SK-N-SH (cell line): ENCODE data around the gene SLC5A9. TPM values are rescaled to one million over a fixed set of nuclear protein-coding genes. Genes with fewer than 3 reads are reported as not detected.

Experiments
- CTCF ChIA-PET: fragments of 300-600, 350-600 bp; formaldehyde crosslinking; extraction: SDS; loops from one replicate; lab custom pipeline; 2021; lab: Yijun Ruan, JAX
- POLR2A ChIA-PET: fragments of 350-600 bp; sonication (Branson Sonifier 250); formaldehyde crosslinking; extraction: SDS; loops from one replicate; lab custom pipeline; 2020; ENCODE audit warnings: antibody characterized with exemption, inconsistent platforms; lab: Yijun Ruan, JAX
- DNase-seq: peaks from one replicate; pipeline ENCODE4 v3.0.0; 2012
- H2AFZ ChIP-seq: fragments of 200-600 bp; sonication (generic); 2 replicates; pipeline ENCODE4 v1.8.1; 2016; ENCODE audit warnings: antibody characterized with exemption, mild to moderate bottlenecking, low read depth
- H3F3A ChIP-seq: fragments of 200-600 bp; sonication (generic); replicated peaks from 2 replicates; pipeline ENCODE3; 2016; ENCODE audit warnings: antibody characterized with exemption, mild to moderate bottlenecking; ENCODE audit not compliant: insufficient read depth
- H3K27ac ChIP-seq, 2 experiments: fragments of 200-500 bp in 1 of 2; fragments of 200-600 bp in 1 of 2; sonication (Bioruptor generic) in 1 of 2; sonication (generic), shearing (Covaris generic) in 1 of 2; 2 replicates each; pipeline versions ENCODE4 v1.5.1 to v1.6.1; 2014 to 2016; ENCODE audit warnings: low read depth in 2 of 2, inconsistent platforms in 1 of 2, low read length in 1 of 2, mild to moderate bottlenecking in 1 of 2, mixed read lengths in 1 of 2
- H3K27me3 ChIP-seq: fragments of 200-600 bp; sonication (generic), shearing (Covaris generic); 2 replicates; pipeline ENCODE4 v1.6.1; 2016; ENCODE audit warnings: mixed run types; ENCODE audit not compliant: insufficient read depth
- H3K36me3 ChIP-seq, 2 experiments: fragments of 200-500 bp in 1 of 2; fragments of 200-600 bp in 1 of 2; sonication (Bioruptor generic) in 1 of 2; sonication (generic) in 1 of 2; replicated peaks in 1 of 2; 2 replicates each; pipeline versions ENCODE3 to v1.5.1; 2014 to 2016; ENCODE audit warnings: low read length in 1 of 2, mild to moderate bottlenecking in 1 of 2; ENCODE audit not compliant: insufficient read depth in 2 of 2, control insufficient read depth in 1 of 2
- H3K4me1 ChIP-seq, 2 experiments: fragments of 200-500 bp in 1 of 2; fragments of 200-600 bp in 1 of 2; sonication (Bioruptor generic) in 1 of 2; sonication (generic), shearing (Covaris generic) in 1 of 2; 2 replicates each; pipeline versions ENCODE4 v1.5.1 to v1.6.1; 2014 to 2016; ENCODE audit warnings: low read depth in 1 of 2, low read length in 1 of 2, mixed run types in 1 of 2; ENCODE audit not compliant: insufficient read depth in 2 of 2, control insufficient read depth in 1 of 2
- H3K4me2 ChIP-seq: fragments of 200-600 bp; sonication (generic), shearing (Covaris generic); 2 replicates; pipeline ENCODE4 v1.6.1; 2017; ENCODE audit warnings: mixed run types
- H3K4me3 ChIP-seq, 2 experiments: fragments of 200-500 bp in 1 of 2; fragments of 200-600 bp in 1 of 2; sonication (Bioruptor generic) in 1 of 2; sonication (generic), shearing (Covaris generic) in 1 of 2; 2 replicates each; pipeline versions ENCODE4 v1.5.1 to v1.8.1; 2014 to 2016; ENCODE audit warnings: low read depth in 2 of 2, inconsistent platforms in 1 of 2, low read length in 1 of 2, mild to moderate bottlenecking in 1 of 2, mixed read lengths in 1 of 2, moderate library complexity in 1 of 2
- H3K79me2 ChIP-seq: fragments of 200-600 bp; sonication (generic); 2 replicates; pipeline ENCODE4 v1.8.1; 2017; ENCODE audit warnings: mild to moderate bottlenecking; ENCODE audit not compliant: insufficient read depth
- H3K9ac ChIP-seq: fragments of 200-600 bp; sonication (generic); 2 replicates; pipeline ENCODE4 v1.6.1; 2017; ENCODE audit warnings: mixed run types
- H3K9me2 ChIP-seq: fragments of 200-600 bp; sonication (generic); 2 replicates; pipeline ENCODE4 v1.6.1; 2017; ENCODE audit warnings: mixed run types
- H3K9me3 ChIP-seq: fragments of 200-600 bp; sonication (generic); 2 replicates; pipeline ENCODE4 v1.6.1; 2017; ENCODE audit warnings: mixed run types, mild to moderate bottlenecking, moderate library complexity
- H4K20me1 ChIP-seq: fragments of 200-600 bp; sonication (generic); 2 replicates; pipeline ENCODE4 v1.6.1; 2017; ENCODE audit warnings: mild to moderate bottlenecking, mixed run types; ENCODE audit not compliant: insufficient read depth
- FOSL2 ChIP-seq: IDR thresholded peaks from 2 replicates; pipeline ENCODE4 v1.4.0; 2012; ENCODE audit warnings: low read depth, mild to moderate bottlenecking, moderate library complexity, borderline replicate concordance
- GABPA ChIP-seq: IDR thresholded peaks from 2 replicates; pipeline ENCODE4 v1.4.0; 2012; ENCODE audit warnings: low read depth, mild to moderate bottlenecking
- RCOR1 ChIP-seq: fragments of 150-350 bp; IDR thresholded peaks from 2 replicates; pipeline ENCODE4 v1.6.1; 2017; ENCODE audit warnings: antibody characterized with exemption, low read length
- TEAD4 ChIP-seq: IDR thresholded peaks from 2 replicates; pipeline ENCODE4 v1.4.0; 2012; ENCODE audit warnings: mild to moderate bottlenecking, borderline replicate concordance; ENCODE audit not compliant: insufficient read depth
- YY1 ChIP-seq: IDR thresholded peaks from 2 replicates; pipeline ENCODE4 v1.4.0; 2012; ENCODE audit warnings: low read depth, mild to moderate bottlenecking
- WGBS: methylation state at CpG from one replicate; pipeline ENCODE4 v1.1.6; 2017; ENCODE audit warnings: low lambda C conversion rate; 5-methylcytosine and 5-hydroxymethylcytosine counted together
- polyA plus RNA-seq, 3 experiments: library from polyadenylated mRNA; depleted of rRNA; stranded (reverse); fragments of >200 nt; gene quantifications; 2 replicates each; pipeline ENCODE4 v1.2.3, GENCODE V29; 2012
- TF ChIP-seq, protein P1 (sequence below): IDR thresholded peaks from 2 replicates; pipeline ENCODE4 v1.4.0; 2012; ENCODE audit warnings: low read depth, borderline replicate concordance
- TF ChIP-seq, protein P2 (sequence below): IDR thresholded peaks from 2 replicates; pipeline ENCODE4 v1.4.0; 2012; ENCODE audit warnings: low read depth, borderline replicate concordance
- TF ChIP-seq, protein P3 (sequence below): IDR thresholded peaks from 2 replicates; pipeline ENCODE4; 2012
- TF ChIP-seq, protein P4 (sequence below): fragments of 200-600 bp; sonication (generic); IDR thresholded peaks from 2 replicates; pipeline ENCODE4 v1.6.1; 2017; ENCODE audit warnings: antibody characterized with exemption, mild to moderate bottlenecking, moderate library complexity
- TF ChIP-seq, protein P5 (sequence below): fragments of 150-350 bp; IDR thresholded peaks from 2 replicates; pipeline ENCODE4 v1.6.1; 2016; ENCODE audit warnings: mild to moderate bottlenecking, low read depth, low read length

Gene SLC5A9
- not detected in 2 replicates for polyA plus RNA-seq (2012; rRNA removed)
- polyA plus RNA-seq (2012; cell fraction: cytosol; rRNA removed) = not detected in 2 replicates
- polyA plus RNA-seq (2012; cell fraction: nucleus; rRNA removed) = not detected in 2 replicates

DNA sequence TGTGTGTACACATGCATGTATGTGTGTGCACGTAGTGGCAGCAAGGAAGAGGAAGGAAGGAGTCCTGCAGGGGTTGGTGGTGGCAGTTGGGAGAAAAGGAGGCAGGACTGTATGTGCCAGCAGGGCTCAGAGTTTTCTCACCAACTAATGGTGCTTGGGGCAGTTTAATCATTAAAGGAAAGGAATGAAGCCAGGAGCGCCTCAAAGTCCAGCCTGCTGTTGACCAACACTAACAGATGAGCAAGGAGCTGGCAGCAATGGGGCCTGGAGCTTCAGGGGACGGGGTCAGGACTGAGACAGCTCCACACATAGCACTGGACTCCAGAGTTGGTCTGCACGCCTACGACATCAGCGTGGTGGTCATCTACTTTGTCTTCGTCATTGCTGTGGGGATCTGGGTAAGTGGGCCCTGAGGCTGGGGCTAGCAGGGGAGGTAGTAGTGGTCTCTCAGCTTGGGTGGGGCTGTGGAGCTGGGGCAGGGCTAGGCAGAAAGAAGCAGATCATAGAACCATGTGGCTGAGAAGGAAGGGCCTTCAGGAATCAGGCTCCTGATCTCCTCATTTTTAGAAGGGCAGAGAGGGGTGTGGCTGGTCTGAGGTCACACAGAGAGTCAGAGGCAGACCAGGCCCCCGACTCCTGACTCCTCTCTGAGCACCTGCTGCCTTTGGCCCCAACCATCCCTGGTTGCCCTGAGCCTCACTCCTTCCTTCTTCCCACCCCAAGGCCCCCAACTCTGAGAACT lies at the start of gene SLC5A9:
Gene SLC5A9, plus strand, starts transcription at position 216 of the 742 bp plus-strand sequence. Its CDS starts 21 bp downstream, at position 237.
- DNase-seq = no peak
- Histone ChIP-seq H3K36me3 (no peaks in the 10 kb centered on the region), H3K27me3 (no peaks in the 10 kb centered on the region), H2AFZ (no peak within 1 kb of the TSS), H4K20me1 (no peaks in the 10 kb centered on the region), H3K9ac (no peak within 1 kb of the TSS), H3K79me2 (no peaks in the 10 kb centered on the region), H3K9me3 (no peaks in the 10 kb centered on the region), H3K4me1 (no peaks in the 10 kb centered on the region), H3F3A (no peaks in the 10 kb centered on the region), H3K9me2 (no peaks in the 10 kb centered on the region), H3K4me2 (no peak within 1 kb of the TSS), H3K27ac (no peak within 1 kb of the TSS), H3K4me3 (no peak within 1 kb of the TSS)
- TF ChIP-seq, protein P1, sequence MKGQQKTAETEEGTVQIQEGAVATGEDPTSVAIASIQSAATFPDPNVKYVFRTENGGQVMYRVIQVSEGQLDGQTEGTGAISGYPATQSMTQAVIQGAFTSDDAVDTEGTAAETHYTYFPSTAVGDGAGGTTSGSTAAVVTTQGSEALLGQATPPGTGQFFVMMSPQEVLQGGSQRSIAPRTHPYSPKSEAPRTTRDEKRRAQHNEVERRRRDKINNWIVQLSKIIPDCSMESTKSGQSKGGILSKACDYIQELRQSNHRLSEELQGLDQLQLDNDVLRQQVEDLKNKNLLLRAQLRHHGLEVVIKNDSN = no peak
- TF ChIP-seq, protein P2, sequence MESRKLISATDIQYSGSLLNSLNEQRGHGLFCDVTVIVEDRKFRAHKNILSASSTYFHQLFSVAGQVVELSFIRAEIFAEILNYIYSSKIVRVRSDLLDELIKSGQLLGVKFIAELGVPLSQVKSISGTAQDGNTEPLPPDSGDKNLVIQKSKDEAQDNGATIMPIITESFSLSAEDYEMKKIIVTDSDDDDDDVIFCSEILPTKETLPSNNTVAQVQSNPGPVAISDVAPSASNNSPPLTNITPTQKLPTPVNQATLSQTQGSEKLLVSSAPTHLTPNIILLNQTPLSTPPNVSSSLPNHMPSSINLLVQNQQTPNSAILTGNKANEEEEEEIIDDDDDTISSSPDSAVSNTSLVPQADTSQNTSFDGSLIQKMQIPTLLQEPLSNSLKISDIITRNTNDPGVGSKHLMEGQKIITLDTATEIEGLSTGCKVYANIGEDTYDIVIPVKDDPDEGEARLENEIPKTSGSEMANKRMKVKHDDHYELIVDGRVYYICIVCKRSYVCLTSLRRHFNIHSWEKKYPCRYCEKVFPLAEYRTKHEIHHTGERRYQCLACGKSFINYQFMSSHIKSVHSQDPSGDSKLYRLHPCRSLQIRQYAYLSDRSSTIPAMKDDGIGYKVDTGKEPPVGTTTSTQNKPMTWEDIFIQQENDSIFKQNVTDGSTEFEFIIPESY = no peak
- TF ChIP-seq, protein P3, sequence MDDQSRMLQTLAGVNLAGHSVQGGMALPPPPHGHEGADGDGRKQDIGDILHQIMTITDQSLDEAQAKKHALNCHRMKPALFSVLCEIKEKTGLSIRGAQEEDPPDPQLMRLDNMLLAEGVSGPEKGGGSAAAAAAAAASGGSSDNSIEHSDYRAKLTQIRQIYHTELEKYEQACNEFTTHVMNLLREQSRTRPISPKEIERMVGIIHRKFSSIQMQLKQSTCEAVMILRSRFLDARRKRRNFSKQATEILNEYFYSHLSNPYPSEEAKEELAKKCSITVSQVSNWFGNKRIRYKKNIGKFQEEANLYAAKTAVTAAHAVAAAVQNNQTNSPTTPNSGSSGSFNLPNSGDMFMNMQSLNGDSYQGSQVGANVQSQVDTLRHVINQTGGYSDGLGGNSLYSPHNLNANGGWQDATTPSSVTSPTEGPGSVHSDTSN = no peak
- TF ChIP-seq, protein P4, sequence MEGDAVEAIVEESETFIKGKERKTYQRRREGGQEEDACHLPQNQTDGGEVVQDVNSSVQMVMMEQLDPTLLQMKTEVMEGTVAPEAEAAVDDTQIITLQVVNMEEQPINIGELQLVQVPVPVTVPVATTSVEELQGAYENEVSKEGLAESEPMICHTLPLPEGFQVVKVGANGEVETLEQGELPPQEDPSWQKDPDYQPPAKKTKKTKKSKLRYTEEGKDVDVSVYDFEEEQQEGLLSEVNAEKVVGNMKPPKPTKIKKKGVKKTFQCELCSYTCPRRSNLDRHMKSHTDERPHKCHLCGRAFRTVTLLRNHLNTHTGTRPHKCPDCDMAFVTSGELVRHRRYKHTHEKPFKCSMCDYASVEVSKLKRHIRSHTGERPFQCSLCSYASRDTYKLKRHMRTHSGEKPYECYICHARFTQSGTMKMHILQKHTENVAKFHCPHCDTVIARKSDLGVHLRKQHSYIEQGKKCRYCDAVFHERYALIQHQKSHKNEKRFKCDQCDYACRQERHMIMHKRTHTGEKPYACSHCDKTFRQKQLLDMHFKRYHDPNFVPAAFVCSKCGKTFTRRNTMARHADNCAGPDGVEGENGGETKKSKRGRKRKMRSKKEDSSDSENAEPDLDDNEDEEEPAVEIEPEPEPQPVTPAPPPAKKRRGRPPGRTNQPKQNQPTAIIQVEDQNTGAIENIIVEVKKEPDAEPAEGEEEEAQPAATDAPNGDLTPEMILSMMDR = no peak
- no peak for TF ChIP-seq GABPA
- no peak for TF ChIP-seq TEAD4
- no peak for TF ChIP-seq RCOR1
- TF ChIP-seq YY1 = no peak
- TF ChIP-seq, protein P5, sequence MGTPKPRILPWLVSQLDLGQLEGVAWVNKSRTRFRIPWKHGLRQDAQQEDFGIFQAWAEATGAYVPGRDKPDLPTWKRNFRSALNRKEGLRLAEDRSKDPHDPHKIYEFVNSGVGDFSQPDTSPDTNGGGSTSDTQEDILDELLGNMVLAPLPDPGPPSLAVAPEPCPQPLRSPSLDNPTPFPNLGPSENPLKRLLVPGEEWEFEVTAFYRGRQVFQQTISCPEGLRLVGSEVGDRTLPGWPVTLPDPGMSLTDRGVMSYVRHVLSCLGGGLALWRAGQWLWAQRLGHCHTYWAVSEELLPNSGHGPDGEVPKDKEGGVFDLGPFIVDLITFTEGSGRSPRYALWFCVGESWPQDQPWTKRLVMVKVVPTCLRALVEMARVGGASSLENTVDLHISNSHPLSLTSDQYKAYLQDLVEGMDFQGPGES = no peak
- no peak for TF ChIP-seq FOSL2
- POLR2A ChIA-PET = no interaction called here
- 44% methylated on average over 7 of the region's 8 CpGs for whole genome bisulfite sequencing
- CTCF ChIA-PET = interaction anchor here (0.6 to 3.2 kb wide), 2 partner anchors 14 to 19 kb away, joined by 3 to 20 read pairs; no protein-coding TSS in a partner anchor
